HG02840 (cell line): ENCODE measurements around the gene ACOT7.

Experiments used
- ATAC-seq: cut with Tn5 transposase; IDR thresholded peaks from one replicate; pipeline ENCODE4 v1.9.1; 2021; ENCODE audit warnings: mild to moderate bottlenecking, moderate library complexity, moderate number of reproducible peaks; ENCODE audit not compliant: unreplicated experiment, low FRiP score

Gene ACOT7

GRCh38 chr1:6294080-6294889 lies 99.3 kb downstream of the ACOT7 start:
- no peak for ATAC-seq

DNA sequence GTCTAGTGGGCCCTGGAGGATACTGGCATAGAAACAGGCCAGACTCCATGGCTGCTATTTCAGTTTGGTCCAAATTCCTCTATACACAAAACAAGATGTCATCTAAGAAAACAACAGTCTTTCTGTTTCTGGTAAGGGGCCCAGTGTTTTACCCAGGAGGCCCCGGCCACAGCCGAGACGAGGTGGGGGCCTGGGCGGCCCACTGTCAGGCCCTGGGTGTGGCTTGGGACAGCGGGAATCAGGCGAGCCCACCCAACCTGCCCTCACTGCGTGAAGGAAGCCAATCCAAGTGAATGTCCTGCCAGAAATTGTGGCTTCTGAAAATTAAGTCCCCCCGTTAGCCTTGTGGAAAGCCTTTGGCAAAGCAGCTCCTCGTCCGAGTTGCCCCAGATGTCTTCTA lies 101.5 kb downstream of the ACOT7 start:
- no peak for ATAC-seq

DNA sequence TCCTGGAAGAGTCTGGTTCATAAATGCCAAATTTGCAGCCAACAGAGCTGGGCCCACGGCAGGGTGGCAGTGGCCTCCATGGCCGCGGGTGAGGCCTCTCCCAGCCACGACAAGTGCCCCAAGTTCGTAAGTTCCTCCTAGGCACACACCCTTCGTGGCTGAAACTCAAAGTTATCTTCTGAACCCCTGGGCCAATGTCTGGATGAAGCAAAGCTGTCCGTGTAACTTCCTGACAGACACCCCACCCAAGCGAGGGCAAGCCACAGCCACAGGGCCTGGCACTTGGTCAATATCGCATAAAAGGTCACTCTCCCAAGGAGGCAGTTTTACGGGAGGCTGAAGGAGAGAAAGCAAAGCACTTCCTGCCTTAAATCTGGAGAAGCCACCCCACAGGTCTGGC lies 104.9 kb downstream of the ACOT7 start:
- ATAC-seq = no peak

- ATAC-seq = no peak
Measured at GRCh38 chr1:6288026-6288425, 105.5 kb downstream of the ACOT7 start.

- no peak for ATAC-seq
Measured at GRCh38 chr1:6287431-6287886, 106.1 kb downstream of the ACOT7 start.

GRCh38 chr1:6287029-6287428 lies 106.5 kb downstream of the ACOT7 start:
- no peak for ATAC-seq

DNA sequence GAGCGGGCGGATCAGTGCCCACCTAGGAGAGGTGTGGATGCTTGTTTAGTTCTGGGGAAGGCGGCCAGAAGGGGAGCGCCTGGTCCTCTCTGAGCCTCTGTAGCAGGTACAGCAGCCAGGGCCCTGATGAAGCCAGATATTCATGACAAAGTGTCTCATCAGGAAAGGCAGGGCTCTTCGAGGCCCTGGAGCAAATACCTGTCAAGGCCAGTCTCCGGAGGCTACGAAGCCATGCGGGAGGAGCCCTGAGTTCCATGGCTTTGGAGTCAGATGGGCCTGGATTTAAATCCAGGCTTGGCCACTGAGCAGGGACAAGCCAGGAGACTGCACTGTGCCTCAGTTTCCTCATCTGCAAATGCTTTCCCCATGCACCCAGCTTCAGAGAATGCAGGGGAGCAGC lies 107.3 kb downstream of the ACOT7 start:
- no peak for ATAC-seq

GRCh38 chr1:6285336-6285735 lies 108.2 kb downstream of the ACOT7 start:
- no peak for ATAC-seq

DNA sequence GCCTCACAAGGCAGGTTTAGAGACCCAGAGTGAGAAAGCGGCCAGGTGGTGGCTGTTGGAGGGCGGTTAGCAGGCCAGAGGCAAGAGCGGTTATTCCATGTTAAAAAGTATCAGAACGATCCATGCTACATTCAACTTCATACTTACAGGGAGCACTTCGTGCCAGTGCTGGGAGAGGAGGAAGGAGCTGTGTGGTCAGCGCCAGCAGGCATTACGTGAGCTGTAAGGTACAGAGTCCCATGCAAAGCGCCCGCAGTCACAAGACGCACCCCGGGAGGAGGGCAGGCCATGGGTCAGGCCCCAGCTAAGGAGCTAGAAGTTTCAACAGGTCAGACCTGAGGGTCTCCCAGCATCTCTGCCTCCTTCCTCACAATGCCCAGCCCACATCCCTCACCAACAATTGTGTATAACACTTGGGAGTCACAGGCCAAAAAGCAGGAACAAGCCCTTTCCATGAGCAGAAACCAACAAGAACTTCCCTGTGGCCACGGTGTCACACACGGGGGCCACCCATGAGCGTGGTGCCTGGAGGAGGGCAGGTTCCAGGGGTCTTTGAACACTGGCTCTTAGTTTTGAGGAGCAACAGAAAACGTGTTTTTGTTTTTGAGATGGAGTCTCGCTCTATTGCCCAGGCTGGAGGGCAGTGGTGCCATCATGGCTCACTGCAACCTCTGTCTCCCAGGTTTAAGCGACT lies 110.8 kb downstream of the ACOT7 start:
- no peak for ATAC-seq

DNA sequence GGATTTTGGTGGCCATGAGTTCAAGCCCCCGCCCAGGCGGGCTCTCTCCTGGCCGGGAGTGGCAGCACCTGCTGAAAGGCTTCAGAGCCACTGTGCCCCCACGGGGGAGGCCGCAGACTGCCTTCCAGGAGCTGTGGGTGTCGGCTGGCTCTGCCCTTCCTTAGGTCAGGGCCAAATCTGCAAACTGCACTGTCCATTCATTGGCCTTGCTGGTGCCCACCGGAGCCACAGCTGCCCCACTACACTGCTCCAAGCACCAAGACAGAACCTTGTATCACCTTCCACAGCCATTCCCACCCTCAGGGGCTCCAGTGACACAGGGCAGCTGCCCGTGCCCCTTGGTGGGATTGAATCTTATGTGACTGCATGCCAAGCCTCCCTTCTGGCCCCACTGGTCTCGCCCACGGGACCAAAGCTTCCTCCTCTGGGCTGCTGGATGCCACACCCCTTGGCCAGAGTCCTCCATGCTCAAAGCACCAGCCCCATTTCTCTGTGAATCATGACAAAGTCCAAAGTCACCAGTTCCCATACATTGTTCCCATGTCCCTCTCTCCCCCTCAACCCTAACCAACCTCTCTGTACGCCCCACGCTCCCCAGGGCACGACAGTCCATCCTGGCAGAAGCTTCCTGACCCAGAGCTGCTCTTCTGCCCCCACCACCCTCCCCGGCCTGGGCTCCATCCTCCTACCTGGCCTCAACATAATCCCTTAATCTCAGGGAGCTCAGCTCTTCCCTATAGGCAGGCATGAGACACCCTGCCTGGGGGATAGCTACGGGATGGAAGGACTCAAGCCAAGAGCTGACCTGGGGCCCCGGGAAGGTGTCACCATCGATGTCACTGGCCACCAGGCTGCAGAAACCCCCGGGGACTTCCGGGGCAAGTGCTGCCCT lies 111.8 kb downstream of the ACOT7 start:
- no peak for ATAC-seq

DNA sequence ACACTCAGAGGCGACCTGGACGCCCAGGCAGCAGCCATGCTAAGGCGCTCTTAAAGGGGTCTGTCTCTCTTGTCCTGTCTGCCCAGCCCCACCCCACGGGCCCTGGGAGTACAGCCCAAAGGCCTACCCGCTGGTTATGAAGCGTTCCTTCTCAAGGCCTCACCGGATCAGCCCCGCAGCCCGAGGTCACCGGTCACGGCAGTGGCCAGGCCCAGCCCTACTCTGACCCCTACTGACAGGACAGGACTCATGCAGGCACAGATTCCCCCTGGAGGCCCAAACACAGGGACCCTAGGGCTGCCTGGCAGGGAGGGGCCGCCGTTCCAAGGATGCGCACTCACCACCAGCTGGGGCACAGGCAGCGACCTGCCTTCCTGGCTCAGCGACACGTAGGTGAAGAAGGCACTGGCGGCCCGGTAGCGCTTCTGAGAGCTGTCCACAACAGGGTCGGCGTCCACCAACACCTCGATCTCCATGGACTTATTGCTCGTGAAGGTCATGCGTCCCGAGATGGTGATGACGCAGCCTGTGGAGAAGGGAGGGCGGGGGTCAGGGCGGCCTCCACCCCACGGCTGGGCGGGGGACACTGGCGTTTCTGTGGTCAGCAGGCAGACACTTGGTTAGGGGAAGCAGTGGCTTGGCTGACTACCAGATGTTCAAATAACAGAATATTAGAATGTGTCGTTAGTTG lies 112.7 kb downstream of the ACOT7 start:
- ATAC-seq = no peak

DNA sequence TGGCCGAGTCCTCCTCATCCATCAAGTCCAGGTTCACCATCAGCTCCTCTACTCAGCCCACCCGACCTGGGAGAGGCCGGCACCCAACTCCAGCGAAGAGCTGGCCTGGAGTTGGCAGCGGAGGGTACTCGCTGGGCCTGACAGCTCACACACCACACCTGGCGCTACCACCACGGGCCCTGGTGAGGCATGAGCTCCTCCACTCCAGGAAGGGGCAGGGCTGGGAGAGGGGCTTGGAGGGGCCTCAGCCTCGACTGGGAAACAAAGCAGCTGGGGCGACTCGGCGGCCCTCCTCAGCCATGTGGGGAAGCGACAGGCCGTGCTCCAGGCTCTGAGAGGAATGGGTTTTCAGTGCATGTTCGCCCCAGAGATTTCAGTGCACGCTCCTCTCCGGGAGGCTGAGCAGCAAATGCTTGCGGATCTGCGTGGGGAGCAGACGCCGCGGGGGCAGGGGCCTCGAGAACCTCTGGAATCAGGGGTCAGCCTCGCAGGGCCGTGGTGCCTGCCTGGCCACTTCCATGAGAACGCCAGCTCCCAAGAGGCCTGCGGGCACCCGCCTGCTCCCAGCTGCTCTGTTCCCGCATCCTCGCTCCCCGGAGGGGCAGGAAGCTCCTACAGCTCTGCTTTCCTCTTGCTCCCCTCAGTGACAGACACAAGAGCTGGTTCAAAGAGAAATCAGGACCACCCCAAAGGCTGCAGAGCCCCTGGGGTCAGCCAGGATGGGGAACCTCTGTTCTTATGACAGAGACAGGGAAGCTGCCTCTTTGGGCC lies 113.8 kb downstream of the ACOT7 start:
- no peak for ATAC-seq

DNA sequence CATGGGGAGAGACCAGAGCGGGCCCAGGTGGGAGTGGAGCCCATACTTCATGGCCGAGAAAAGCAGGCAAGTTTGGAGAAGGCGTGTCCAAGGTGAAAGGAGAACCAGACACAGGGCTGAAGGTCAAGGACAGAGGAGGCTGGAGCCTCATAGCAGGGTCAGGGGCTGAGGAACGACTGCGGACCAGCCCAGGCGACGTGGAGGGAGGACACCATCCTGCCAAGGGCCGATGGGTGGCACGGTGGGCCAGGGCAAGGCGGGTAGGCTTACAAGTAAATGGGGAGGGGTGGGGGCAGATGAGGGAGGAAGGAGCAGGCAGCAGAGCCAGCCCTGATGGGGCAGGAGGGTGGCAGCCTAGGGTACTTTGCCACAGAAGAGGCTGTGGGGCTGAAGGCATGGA lies 114.5 kb downstream of the ACOT7 start:
- no peak for ATAC-seq

DNA sequence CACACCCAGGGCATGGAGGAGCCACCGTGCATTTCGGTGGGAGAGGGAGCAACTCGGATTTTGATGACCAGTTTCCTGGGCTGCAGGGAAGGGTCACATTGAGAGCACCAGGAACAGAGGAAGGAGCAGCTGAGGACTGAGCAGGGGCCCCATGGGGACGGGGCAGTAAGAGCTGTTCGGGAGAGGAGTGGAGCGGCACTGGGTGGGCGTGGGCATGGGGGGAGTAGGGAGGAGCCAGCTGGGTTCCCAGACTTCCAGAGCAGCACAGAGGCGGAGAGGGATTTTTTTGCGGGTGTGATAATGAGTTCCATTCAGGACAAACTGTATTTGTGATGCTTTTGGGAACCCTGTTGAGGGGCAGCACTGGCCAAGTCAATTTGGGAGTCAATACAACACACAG lies 115.3 kb downstream of the ACOT7 start:
- no peak for ATAC-seq

- no peak for ATAC-seq
Measured at GRCh38 chr1:6276811-6277555, 116.6 kb downstream of the ACOT7 start.

- no peak for ATAC-seq
Measured at GRCh38 chr1:6275826-6276782, 117.5 kb downstream of the ACOT7 start.

- no peak for ATAC-seq
Measured at GRCh38 chr1:6274622-6275139, 118.9 kb downstream of the ACOT7 start.

DNA sequence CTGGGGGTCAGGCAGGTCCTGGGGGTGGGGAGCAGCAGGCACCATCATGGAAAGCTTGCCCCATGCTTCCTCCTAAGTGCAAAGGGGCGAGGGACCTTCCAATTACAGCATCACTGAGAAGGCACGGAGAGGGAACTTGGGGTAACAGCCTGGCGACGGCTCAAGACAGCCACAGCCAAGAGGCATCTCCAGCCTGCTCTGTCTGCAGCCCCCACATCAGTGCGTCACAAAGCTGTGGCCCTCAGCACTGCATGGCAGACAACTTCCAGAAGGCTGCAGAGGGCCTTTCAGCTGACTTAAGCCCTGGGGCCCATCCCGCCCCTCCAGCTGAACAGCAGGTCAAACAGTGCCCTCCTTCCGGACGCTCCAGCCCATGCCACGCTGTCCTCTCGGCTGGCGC lies 119.5 kb downstream of the ACOT7 start:
- ATAC-seq = no peak
